Thoracic aorta (tissue), 2 donors: ENCODE measurements around the gene KLF13. TPM values are rescaled to one million over a fixed set of nuclear protein-coding genes. Genes with fewer than 3 reads are reported as not detected.

Experiments used
- ATAC-seq: fragments of 150-250 bp; one replicate; pipeline ENCODE4 v1.8.0; 2017; ENCODE audit warnings: low read depth; ENCODE audit not compliant: insufficient number of reproducible peaks, low FRiP score
- DNase-seq: peaks from one replicate; pipeline ENCODE4 v3.0.0-alpha.2; 2020; ENCODE audit warnings: low spot score
- H3K27ac ChIP-seq, 2 donors: fragments of 200-600 bp; sonication (generic); 1 replicate in 1 of 2; 2 replicates in 1 of 2; pipeline ENCODE4 v1.5.1; 2016; ENCODE audit warnings: mild to moderate bottlenecking in 2 of 2, moderate library complexity in 2 of 2
- H3K27me3 ChIP-seq: fragments of 200-600 bp; sonication (generic); replicated peaks from 2 replicates; pipeline ENCODE4 v1.6.0; 2016; ENCODE audit warnings: mild to moderate bottlenecking; ENCODE audit not compliant: insufficient read depth
- H3K36me3 ChIP-seq: fragments of 200-600 bp; sonication (generic); one replicate; pipeline ENCODE4 v1.5.1; 2016
- H3K4me1 ChIP-seq, 2 donors: fragments of 200-600 bp; sonication (generic); 1 replicate in 1 of 2; 2 replicates in 1 of 2; pipeline versions ENCODE4 v1.5.1 to v1.6.0; 2016; ENCODE audit warnings: low read depth in 2 of 2, mild to moderate bottlenecking in 1 of 2; ENCODE audit not compliant: control insufficient read depth in 1 of 2
- H3K4me3 ChIP-seq: fragments of 200-600 bp; sonication (generic); 2 replicates; pipeline ENCODE4 v1.5.1; 2016; ENCODE audit warnings: mild to moderate bottlenecking
- H3K9me3 ChIP-seq: fragments of 200-600 bp; sonication (generic); 2 replicates; pipeline ENCODE4 v1.5.1; 2016
- total RNA-seq, 2 donors: library from RNA; depleted of rRNA; stranded (reverse); fragments of >200 nt; gene quantifications; one replicate each; pipeline versions ENCODE4 v1.1.0 to v1.2.3, GENCODE V29; 2016
- TF ChIP-seq, protein P1 (sequence below): fragments of 200-600 bp; sonication (generic); IDR thresholded peaks from one replicate; pipeline ENCODE4 v1.5.1; 2019; ENCODE audit warnings: antibody characterized with exemption

KLF13 gene
- total RNA-seq, 2 donors from 2014 or later: 59.5 to 76.5 TPM

GRCh38 chr15:31341071-31341470 is 14.4 kb downstream of the KLF13 start:
- H3K4me3 ChIP-seq: no peak overlapping the region
- H3K36me3 ChIP-seq: no peaks in the 10 kb centered on the region
- H3K4me1 ChIP-seq: peaks cover 64 to 99% of the 10 kb centered on the region in 2 donors
- H3K27me3 ChIP-seq: no peaks in the 10 kb centered on the region
- TF ChIP-seq, protein P1, sequence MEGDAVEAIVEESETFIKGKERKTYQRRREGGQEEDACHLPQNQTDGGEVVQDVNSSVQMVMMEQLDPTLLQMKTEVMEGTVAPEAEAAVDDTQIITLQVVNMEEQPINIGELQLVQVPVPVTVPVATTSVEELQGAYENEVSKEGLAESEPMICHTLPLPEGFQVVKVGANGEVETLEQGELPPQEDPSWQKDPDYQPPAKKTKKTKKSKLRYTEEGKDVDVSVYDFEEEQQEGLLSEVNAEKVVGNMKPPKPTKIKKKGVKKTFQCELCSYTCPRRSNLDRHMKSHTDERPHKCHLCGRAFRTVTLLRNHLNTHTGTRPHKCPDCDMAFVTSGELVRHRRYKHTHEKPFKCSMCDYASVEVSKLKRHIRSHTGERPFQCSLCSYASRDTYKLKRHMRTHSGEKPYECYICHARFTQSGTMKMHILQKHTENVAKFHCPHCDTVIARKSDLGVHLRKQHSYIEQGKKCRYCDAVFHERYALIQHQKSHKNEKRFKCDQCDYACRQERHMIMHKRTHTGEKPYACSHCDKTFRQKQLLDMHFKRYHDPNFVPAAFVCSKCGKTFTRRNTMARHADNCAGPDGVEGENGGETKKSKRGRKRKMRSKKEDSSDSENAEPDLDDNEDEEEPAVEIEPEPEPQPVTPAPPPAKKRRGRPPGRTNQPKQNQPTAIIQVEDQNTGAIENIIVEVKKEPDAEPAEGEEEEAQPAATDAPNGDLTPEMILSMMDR: no peak
- DNase-seq (no peak), ATAC-seq (no peak)
- H3K27ac ChIP-seq: no peak overlapping the region
- H3K9me3 ChIP-seq: no peaks in the 10 kb centered on the region

DNA sequence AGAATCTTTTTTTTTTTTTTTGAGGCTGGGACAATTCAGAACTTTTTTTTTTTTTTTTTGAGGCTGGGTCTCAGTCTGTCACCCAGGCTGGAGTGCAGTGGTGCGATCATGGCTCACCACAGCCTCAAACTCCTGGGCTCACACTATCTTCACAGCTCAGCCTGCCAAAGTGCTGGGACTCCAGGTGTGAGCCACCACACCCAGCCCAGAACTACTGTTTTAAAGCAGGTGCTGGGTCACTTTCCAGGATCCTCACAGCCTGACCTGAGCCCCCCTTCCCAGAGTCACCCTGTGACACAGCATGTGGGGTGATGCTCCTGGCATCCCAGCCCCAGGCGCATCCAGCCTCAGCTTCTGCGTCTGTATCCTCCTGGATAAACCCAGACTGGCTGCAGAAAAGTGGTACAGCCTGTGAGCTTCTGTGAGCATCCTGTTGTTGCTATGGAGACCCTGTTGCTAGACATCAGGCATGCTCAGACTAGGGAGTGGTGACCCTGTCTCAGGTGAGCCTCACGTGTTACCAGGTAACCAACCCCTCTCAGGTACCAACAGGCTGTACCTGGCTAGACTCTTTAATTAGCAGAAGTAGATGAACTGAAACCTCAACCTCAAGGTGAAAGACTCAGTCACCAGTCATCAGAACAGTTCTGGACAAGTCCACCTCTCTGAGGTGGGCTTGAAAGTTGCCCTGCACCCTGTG is 15.0 kb downstream of the KLF13 start:
- Histone ChIP-seq H3K9me3 (no peaks in the 10 kb centered on the region), H3K27ac (no peak overlapping the region), H3K4me3 (no peak overlapping the region), H3K4me1 (peaks cover 69 to 99% of the 10 kb centered on the region in 2 donors), H3K27me3 (no peaks in the 10 kb centered on the region), H3K36me3 (no peaks in the 10 kb centered on the region)
- ATAC-seq (no peak), DNase-seq (no peak)
- TF ChIP-seq, protein P1: no peak

DNA sequence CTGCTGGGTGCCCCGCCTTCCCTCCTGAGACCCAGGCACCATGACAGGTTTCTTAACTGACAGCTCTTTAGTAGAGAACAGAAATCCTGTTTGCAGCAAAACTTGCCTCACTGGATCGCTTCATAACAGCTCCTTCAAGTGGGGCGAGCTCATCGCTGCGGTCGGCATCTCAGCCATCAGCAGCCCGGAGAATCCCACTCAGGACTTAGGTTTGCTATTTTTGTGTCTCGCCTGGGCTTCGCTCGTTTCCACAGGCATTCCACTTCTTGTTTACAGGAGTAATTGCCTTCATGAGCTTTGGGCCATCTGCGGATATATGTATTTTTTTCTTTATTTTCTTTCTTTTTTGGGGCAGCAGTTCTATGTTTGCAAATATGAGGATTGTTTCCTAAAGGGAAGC is 15.7 kb downstream of the KLF13 start:
- no peak for ATAC-seq
- TF ChIP-seq, protein P1: no peak
- Histone ChIP-seq H3K36me3 (no peaks in the 10 kb centered on the region), H3K27ac (no peak overlapping the region), H3K27me3 (no peaks in the 10 kb centered on the region), H3K4me1 (peaks cover 73 to 99% of the 10 kb centered on the region in 2 donors), H3K9me3 (no peaks in the 10 kb centered on the region), H3K4me3 (no peak overlapping the region)
- no peak for DNase-seq

DNA sequence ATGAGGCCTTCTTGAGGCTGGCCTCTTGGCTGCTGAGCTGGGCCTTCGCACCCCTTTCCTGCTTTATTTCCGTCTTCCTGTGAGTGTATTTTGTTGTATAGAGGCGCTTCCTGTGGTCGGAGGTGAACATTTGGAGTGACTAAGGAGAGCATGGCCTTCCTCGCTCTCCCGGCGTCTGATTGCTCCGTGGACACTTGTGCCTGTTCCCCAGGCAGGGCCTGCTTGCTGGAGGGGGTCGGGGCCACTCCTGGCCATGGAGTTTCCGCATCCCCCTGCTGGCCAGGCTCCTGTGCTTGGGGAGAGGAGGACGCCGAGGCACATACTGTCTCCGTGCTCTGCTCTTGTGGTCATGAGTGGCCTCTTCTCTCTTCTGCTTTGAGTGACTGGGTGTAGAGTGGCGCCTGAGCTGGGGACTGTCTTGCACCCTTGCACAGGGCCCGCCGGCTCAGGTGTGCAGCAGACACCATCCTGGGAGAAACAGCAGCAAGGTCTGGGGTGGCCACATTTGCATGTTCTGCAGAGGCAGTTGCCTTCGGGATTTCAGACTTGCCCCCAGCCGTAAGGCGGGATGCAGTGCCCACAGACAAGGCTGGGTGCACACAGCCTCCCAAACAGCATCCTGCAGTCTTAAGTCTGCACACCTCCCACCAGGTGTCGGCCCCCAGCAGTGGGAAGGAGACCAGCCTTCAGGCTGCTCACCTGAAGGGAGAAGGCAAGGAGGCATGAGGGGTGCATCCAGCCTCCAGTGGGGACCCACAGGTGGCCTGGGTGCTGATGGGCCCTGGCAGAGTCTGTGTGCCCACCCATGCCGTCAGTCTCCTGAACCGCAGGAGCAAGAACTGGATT is 16.4 kb downstream of the KLF13 start:
- H3K36me3 ChIP-seq: no peaks in the 10 kb centered on the region
- ATAC-seq (no peak), DNase-seq (no peak)
- no peaks in the 10 kb centered on the region for H3K27me3 ChIP-seq
- no peak overlapping the region for H3K27ac ChIP-seq
- no peaks in the 10 kb centered on the region for H3K9me3 ChIP-seq
- H3K4me1 ChIP-seq: peaks cover 68 to 99% of the 10 kb centered on the region in 2 donors
- TF ChIP-seq, protein P1: no peak
- H3K4me3 ChIP-seq: no peak overlapping the region

DNA sequence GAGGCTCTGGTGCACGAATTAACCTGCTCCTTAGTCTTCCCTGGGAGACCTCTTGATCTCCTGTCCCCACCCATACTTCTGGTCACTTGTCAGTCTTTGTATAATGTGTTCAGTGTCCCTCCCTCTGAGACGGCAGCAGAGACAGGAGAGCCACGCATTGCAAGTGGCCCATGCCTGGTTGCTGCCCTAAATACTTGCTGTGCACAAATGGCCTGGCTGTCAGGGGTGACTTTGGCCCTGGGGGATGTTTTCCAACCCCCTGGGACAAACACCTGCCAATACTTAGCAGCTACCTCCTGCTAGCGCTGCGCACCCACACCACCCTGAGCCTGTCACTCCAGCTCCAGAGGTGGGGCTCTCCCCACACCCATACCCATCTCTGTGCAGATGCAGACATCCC is 17.2 kb downstream of the KLF13 start:
- Histone ChIP-seq H3K9me3 (no peaks in the 10 kb centered on the region), H3K36me3 (no peaks in the 10 kb centered on the region), H3K4me3 (no peak overlapping the region), H3K27ac (peak overlapping the region; percentile 77), H3K27me3 (no peaks in the 10 kb centered on the region), H3K4me1 (peaks cover 60 to 98% of the 10 kb centered on the region in 2 donors)
- ATAC-seq (no peak), DNase-seq (no peak)
- TF ChIP-seq, protein P1: no peak
